CD14-positive monocyte (primary cell): ENCODE results near the gene AQR. TPM values are rescaled to one million over a fixed set of nuclear protein-coding genes. Genes with fewer than 3 reads are reported as not detected.
"Not testable (repeated sequence)": the region's sequence is repeated elsewhere in the genome, so short reads cannot be mapped to it uniquely, and the experiment has no call there.

Experiments used
- DNase-seq, 3 donors: peaks; one replicate each; pipeline ENCODE4 v3.0.0-alpha.2; 2011 to 2022
- H2AFZ ChIP-seq: 2 replicates; pipeline ENCODE4 v1.6.0; 2012; ENCODE audit warnings: mild to moderate bottlenecking, low read depth, low read length, inconsistent platforms; ENCODE audit not compliant: insufficient read depth, poor library complexity, severe bottlenecking
- H3K27ac ChIP-seq, 2 donors: 1 replicate in 1 of 2; 2 replicates in 1 of 2; pipeline ENCODE4 v1.5.1; 2012 to 2013; ENCODE audit warnings: low read length in 2 of 2, control low read depth in 1 of 2, inconsistent platforms in 1 of 2, low read depth in 1 of 2, mild to moderate bottlenecking in 1 of 2
- H3K27me3 ChIP-seq, 2 donors: one replicate each; pipeline versions ENCODE4 v1.6.0 to v1.6.1; 2011 to 2013; ENCODE audit warnings: low read length in 2 of 2; ENCODE audit not compliant: control insufficient read depth in 2 of 2, insufficient read depth in 2 of 2
- H3K36me3 ChIP-seq, 2 donors: replicated peaks in 1 of 2; 1 replicate in 1 of 2; 2 replicates in 1 of 2; pipeline versions ENCODE4 v1.5.1 to v1.6.1; 2012 to 2013; ENCODE audit warnings: low read length in 2 of 2, control low read depth in 1 of 2, inconsistent platforms in 1 of 2, mild to moderate bottlenecking in 1 of 2; ENCODE audit not compliant: insufficient read depth in 2 of 2, control insufficient read depth in 1 of 2
- H3K4me1 ChIP-seq, 2 donors: 1 replicate in 1 of 2; 2 replicates in 1 of 2; pipeline versions ENCODE4 v1.5.1 to v1.6.1; 2012 to 2013; ENCODE audit warnings: low read length in 2 of 2, control low read depth in 1 of 2, inconsistent platforms in 1 of 2, mild to moderate bottlenecking in 1 of 2, moderate library complexity in 1 of 2; ENCODE audit not compliant: insufficient read depth in 2 of 2, control insufficient read depth in 1 of 2
- H3K4me2 ChIP-seq: replicated peaks from 2 replicates; pipeline ENCODE3; 2012; ENCODE audit warnings: low read length, moderate library complexity, mild to moderate bottlenecking; ENCODE audit not compliant: poor library complexity, severe bottlenecking; ENCODE audit errors: extremely low read depth
- H3K4me3 ChIP-seq, 3 experiments: fragments of 200-600 bp in 1 of 3; sonication (generic) in 1 of 3; replicated peaks in 1 of 3; 1 replicate in 2 of 3; 2 replicates in 1 of 3; pipeline ENCODE4 v1.5.1; 2011 to 2013; ENCODE audit warnings: low read length in 3 of 3, mild to moderate bottlenecking in 3 of 3, control low read depth in 2 of 3, low read depth in 2 of 3, inconsistent platforms in 1 of 3, moderate library complexity in 1 of 3
- H3K79me2 ChIP-seq: 2 replicates; pipeline ENCODE4 v1.6.0; 2012; ENCODE audit warnings: mild to moderate bottlenecking, control low read depth, inconsistent platforms, low read length, moderate library complexity; ENCODE audit not compliant: insufficient read depth
- H3K9ac ChIP-seq: 2 replicates; pipeline ENCODE4 v1.6.0; 2017; ENCODE audit warnings: low read length, mild to moderate bottlenecking; ENCODE audit not compliant: insufficient read depth, poor library complexity, severe bottlenecking
- H3K9me3 ChIP-seq, 2 donors: replicated peaks in 1 of 2; 1 replicate in 1 of 2; 2 replicates in 1 of 2; pipeline versions ENCODE4 v1.5.1 to v1.6.1; 2012 to 2013; ENCODE audit warnings: low read length in 2 of 2, control low read depth in 1 of 2; ENCODE audit not compliant: control insufficient read depth in 1 of 2, insufficient read depth in 1 of 2
- H4K20me1 ChIP-seq: 2 replicates; pipeline ENCODE4 v1.6.0; 2012; ENCODE audit warnings: mild to moderate bottlenecking, low read length, control low read depth, moderate library complexity; ENCODE audit not compliant: insufficient read depth
- H3K27ac Mint-ChIP-seq, 7 donors: one replicate each; pipeline ENCODE4 v1.8.0; 2020; ENCODE audit warnings: mild to moderate bottlenecking in 7 of 7, mixed read lengths in 7 of 7, moderate library complexity in 6 of 7, inconsistent platforms in 2 of 7
- H3K27me3 Mint-ChIP-seq, 3 donors: one replicate each; pipeline ENCODE4 v1.8.0; 2021 to 2022; ENCODE audit warnings: low read depth in 3 of 3, mild to moderate bottlenecking in 3 of 3, mixed read lengths in 3 of 3, moderate library complexity in 3 of 3, inconsistent platforms in 1 of 3
- H3K36me3 Mint-ChIP-seq, 2 donors: one replicate each; pipeline ENCODE4 v1.8.0; 2020; ENCODE audit warnings: mixed read lengths in 2 of 2, inconsistent platforms in 1 of 2, mild to moderate bottlenecking in 1 of 2
- H3K4me1 Mint-ChIP-seq: one replicate; pipeline ENCODE4 v1.8.0; 2020; ENCODE audit warnings: mild to moderate bottlenecking, mixed read lengths
- H3K4me3 Mint-ChIP-seq, 2 donors: one replicate each; pipeline ENCODE4 v1.8.0; 2020; ENCODE audit warnings: mild to moderate bottlenecking in 2 of 2, mixed read lengths in 2 of 2, moderate library complexity in 1 of 2
- H3K9me3 Mint-ChIP-seq, 7 donors: one replicate each; pipeline ENCODE4 v1.8.0; 2020 to 2022; ENCODE audit warnings: mixed read lengths in 7 of 7, mild to moderate bottlenecking in 6 of 7, moderate library complexity in 6 of 7, inconsistent platforms in 2 of 7
- CTCF ChIP-seq: fragments of 200-600 bp; IDR thresholded peaks from one replicate; pipeline ENCODE4 v1.8.0; 2022; ENCODE audit warnings: antibody characterized with exemption, mild to moderate bottlenecking
- WGBS: methylation state at CpG from one replicate; pipeline ENCODE4 v1.1.5; 2013; ENCODE audit warnings: missing lambda C conversion rate; ENCODE audit not compliant: insufficient coverage; 5-methylcytosine and 5-hydroxymethylcytosine counted together
- intact Hi-C, 2 donors: fragments of 100-400 bp; cut with micrococcal nuclease; formaldehyde crosslinking; loops; one replicate each; pipeline versions ENCODE4 v1.15.0 to v1.15.1; 2023
- polyA plus RNA-seq, 3 donors: library from polyadenylated mRNA; depleted of rRNA in 1 of 3; unstranded in 2 of 3; stranded (reverse) in 1 of 3; fragments of 300-500 nt in 2 of 3; fragments of >200 nt in 1 of 3; fragmentation: Illumina TruSeq in 2 of 3; gene quantifications; 1 replicate in 2 of 3; 2 replicates in 1 of 3; pipeline ENCODE4 v1.2.3, GENCODE V29; 2012 to 2021

The AQR gene
- polyA plus RNA-seq, 3 donors: 8.4 to 26.4 (median 16.8) TPM

- Mint-ChIP-seq H3K27me3 (no peaks in the 10 kb centered on the region), H3K4me3 (no peak overlapping the region), H3K36me3 (peaks cover 51 to 69% of the 10 kb centered on the region in 2 donors), H3K4me1 (no peaks in the 10 kb centered on the region), H3K27ac (no peak overlapping the region), H3K9me3 (no peaks in the 10 kb centered on the region)
- intact Hi-C loops: no loop called here
- H3K9me3 ChIP-seq: no peaks in the 10 kb centered on the region
- H2AFZ ChIP-seq: no peak overlapping the region
- H4K20me1 ChIP-seq: no peaks in the 10 kb centered on the region
- no peak overlapping the region for H3K4me3 ChIP-seq
- H3K36me3 ChIP-seq: peaks cover 68 to 74% of the 10 kb centered on the region in 2 donors
- no peak for DNase-seq
- H3K79me2 ChIP-seq: no peaks in the 10 kb centered on the region
- no peak for TF ChIP-seq CTCF
- H3K9ac ChIP-seq: no peak overlapping the region
- no peak overlapping the region for H3K4me2 ChIP-seq
- no peak overlapping the region for H3K27ac ChIP-seq
- H3K27me3 ChIP-seq: no peaks in the 10 kb centered on the region
- no peaks in the 10 kb centered on the region for H3K4me1 ChIP-seq
- 94% methylated on average over 3 of the region's 3 CpGs for WGBS
Measured at GRCh38 chr15:34944936-34945335, 24.6 kb downstream of the AQR start.

GRCh38 chr15:34943711-34944110 lies 25.8 kb downstream of the AQR start:
- no peak overlapping the region for H3K4me2 ChIP-seq
- Mint-ChIP-seq H3K27me3 (no peaks in the 10 kb centered on the region), H3K27ac (no peak overlapping the region), H3K36me3 (peaks cover 60 to 73% of the 10 kb centered on the region in 2 donors), H3K9me3 (no peaks in the 10 kb centered on the region), H3K4me1 (no peaks in the 10 kb centered on the region), H3K4me3 (no peak overlapping the region)
- intact Hi-C loops: no loop called here
- TF ChIP-seq CTCF: no peak
- no peaks in the 10 kb centered on the region for H3K4me1 ChIP-seq
- H3K9me3 ChIP-seq: no peaks in the 10 kb centered on the region
- H4K20me1 ChIP-seq: no peaks in the 10 kb centered on the region
- H3K27ac ChIP-seq: no peak overlapping the region
- no peak overlapping the region for H3K4me3 ChIP-seq
- no peak overlapping the region for H2AFZ ChIP-seq
- no peaks in the 10 kb centered on the region for H3K79me2 ChIP-seq
- H3K36me3 ChIP-seq: peaks cover 78 to 86% of the 10 kb centered on the region in 2 donors
- DNase-seq: no peak
- no peak overlapping the region for H3K9ac ChIP-seq
- no peaks in the 10 kb centered on the region for H3K27me3 ChIP-seq

- H3K4me1 ChIP-seq, H3K4me1 Mint-ChIP-seq, H3K9me3 ChIP-seq, H3K9me3 Mint-ChIP-seq, H4K20me1 ChIP-seq, H3K27ac ChIP-seq, H3K4me3 Mint-ChIP-seq, H3K4me2 ChIP-seq, H3K27ac Mint-ChIP-seq, H3K27me3 Mint-ChIP-seq, H3K9ac ChIP-seq, DNase-seq, H3K4me3 ChIP-seq, intact Hi-C loops, H2AFZ ChIP-seq, H3K27me3 ChIP-seq, H3K79me2 ChIP-seq: not testable (repeated sequence)
- peaks cover 78 to 87% of the 10 kb centered on the region in 2 donors for H3K36me3 ChIP-seq
- H3K36me3 Mint-ChIP-seq: peaks cover 62 to 73% of the 10 kb centered on the region in 2 donors
Measured at GRCh38 chr15:34943264-34943663, 26.3 kb downstream of the AQR start.
